GM21381 (cell line): ENCODE measurements around the gene CKB.

Experiments used
- ATAC-seq: cut with Tn5 transposase; IDR thresholded peaks from one replicate; pipeline ENCODE4 v1.9.1; 2021; ENCODE audit warnings: mild to moderate bottlenecking, moderate library complexity; ENCODE audit not compliant: unreplicated experiment

The CKB gene

DNA sequence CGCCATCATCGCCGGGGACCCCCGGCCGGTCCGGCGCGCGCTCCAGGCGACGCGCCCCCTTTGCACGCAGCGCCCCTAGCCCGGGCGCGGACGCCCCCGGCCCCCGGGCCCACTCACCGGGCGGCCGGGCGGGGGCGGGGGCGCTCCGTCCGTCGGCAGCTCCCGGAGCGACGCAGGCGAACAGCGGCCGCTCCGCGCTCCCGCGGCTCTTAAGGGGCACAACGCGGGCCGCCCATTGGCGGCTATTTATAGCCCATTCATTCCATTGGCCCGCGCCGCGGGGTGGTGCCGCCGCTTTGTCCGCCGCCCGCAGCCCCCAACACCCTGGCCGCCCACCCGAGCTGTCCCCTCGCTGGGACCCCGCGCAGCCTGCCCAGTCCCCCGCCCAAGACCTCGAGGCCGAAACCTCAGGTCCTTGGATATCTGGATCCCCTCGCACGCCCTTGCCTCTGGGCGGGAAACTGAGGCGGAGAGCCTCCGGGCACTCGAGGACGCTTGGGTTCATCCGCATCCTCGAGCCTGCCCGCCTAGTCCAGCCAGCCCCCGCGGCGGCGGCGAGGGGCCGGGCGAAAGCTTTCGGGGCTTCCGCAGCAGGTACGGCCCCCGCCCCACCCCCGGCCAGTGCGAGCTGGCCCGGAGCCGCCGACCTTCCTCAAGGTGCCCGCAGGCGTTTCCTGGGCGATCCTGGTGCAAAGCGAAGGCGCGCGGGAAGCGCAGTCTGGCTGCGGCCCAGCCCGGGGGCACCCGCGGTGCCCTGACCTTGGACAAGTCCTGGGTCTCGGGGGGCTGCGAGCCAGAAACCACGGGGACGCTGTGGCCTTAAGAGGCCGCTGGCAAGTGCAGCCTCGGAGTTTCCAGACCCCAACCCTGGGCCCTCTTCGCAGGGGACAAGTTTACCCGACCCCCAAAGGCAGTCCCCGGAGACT is at the start of gene CKB:
CKB (minus strand) TSS at position 182 of the 926 bp plus-strand sequence. CDS start 337 bp downstream, outside the sequence.
- ATAC-seq: no peak

DNA sequence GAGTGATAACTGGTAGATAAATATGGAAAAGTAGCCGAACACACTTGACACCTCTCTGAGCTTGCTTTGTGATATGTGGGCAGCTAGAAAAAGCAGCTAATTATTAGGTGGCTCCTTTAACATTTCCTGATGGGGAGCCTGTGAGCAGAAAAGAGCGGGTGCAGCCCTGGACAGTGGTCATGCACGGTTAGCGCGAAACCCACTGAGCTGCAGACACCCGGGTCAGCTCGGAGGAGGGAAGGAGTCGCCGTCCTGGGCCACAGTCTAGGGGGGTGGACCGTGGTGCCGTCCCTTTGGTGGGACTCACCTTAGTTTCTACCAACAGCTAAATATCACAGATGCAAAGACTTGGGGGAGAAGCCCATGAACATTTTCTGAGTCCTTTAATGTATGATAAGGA is 46.8 kb upstream of the CKB start:
- ATAC-seq: no peak

DNA sequence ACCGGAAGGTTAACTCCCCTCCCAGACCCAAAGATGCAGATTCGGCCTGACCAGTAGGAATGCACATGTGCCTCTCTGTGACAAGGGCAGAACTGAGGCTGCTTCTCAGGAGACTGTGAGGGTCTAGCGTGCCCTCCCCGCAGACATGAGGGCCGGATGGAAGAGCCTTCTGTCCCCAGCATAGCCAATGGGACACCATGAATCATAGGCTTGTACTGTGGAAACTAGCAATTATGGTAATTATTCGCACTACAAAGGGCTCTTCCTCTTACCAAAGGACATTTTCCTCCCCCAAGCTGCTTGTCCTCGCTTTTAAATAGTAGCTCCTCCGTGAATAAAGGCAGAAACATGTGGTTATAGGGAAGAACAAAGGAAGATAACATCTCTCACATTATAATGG is 46.3 kb upstream of the CKB start:
- no peak for ATAC-seq

DNA sequence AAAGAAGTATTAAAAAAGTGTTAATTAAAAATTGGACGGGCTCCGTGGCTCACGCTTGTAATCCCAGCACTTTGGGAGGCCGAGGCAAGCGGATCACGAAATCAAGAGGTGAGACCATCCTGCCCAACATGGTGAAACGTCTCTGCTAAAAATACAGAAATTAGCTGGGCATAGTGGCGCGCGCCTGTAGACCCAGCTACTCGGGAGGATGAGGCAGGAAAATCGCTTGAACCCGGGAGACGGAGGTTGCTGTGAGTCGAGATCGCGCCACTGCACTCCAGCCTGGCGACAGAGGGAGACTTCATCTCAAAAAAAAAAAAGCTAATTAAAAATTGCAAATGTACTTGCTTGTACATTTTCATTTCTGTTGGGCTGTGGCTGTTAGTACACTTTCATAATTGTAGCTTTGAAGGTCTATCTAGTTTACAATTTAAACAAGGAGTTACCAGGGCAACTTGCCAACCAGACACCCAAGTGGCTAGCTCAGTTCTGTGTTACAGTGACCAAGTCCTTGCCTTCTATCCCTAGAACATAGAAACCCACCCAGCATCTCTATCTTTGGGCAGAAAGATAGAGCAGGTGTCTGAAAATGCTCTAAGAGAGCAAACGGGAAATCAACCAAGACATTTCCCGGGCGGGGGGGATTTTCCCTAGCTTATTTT is 41.3 kb upstream of the CKB start:
- no peak for ATAC-seq

DNA sequence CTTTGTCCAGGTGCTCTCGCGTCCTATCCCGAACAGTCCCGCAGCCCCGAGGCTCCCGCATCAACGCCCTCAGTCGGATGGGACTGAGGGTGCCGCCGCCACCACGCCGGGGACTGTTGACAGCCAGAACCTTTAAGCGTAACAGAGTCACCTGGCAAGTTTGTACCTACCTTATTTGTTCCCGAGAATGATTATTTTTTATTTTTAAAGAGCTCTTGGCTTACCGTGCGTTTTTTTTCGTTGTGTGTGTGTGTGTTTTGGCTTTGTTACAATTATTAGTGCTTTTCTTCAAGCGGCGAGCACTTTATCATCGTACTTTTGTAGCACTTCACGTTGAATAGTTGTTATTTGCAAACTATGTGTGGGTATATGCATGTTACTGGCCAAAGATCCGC is 40.6 kb upstream of the CKB start:
- no peak for ATAC-seq

DNA sequence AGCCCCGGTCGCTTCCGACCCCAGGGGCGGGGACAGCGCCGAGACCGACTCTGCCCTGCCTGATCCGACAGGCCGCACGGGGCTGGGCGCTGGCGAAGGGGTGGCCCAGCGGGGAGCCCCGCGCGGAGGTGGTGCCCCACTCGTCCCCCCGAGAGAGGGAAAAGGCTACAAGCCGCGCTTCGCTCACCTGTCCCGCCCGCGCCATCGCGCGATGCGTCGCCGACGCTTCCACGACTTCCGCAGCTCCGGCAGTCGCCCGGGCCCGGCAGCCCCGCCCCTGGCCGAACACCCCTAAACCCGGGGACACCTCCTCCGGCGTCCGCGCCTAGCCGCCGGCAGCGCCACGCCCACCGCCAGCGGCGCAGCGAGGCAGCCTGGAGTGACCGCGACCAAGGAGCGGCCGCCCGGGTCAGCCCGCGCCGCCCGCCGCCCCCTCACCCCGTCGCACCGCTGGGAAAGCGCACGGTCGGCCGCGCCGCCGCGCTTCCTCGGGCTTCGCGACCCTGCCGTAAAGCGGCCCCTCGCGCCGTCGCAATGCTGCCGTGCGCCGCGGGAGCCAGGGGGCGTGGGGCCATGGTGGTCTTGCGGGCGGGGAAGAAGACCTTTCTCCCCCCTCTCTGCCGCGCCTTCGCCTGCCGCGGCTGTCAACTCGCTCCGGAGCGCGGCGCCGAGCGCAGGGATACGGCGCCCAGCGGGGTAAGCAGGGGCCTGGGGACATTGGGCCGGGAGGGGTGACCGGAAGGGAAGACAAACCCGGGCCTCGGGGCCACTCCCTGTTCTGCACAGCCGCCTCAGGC is 40.0 kb upstream of the CKB start, which contains the start of the genes BAG5 and COA8:
BAG5 (minus strand) TSS at position 229 of the 797 bp plus-strand sequence. CDS start 1,493 bp downstream, outside the sequence.
COA8 (plus strand) TSS at position 532 of the 797 bp plus-strand sequence; CDS start at position 574, 42 bp downstream.
- ATAC-seq: peak; percentile 72

DNA sequence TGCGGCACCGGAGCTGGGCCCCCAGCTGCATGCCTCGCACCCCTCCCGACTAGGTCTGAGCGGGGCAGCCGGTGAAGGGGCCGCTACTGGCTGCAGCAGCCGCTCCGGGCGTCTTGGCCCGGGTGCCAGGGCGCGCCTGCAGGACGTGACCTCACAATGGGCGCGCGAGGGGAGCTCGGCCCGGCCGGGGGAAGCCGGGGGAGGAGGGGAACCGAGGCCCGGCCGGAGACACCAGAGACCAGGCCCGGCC is 39.5 kb upstream of the CKB start:
- peak; percentile 16 for ATAC-seq

DNA sequence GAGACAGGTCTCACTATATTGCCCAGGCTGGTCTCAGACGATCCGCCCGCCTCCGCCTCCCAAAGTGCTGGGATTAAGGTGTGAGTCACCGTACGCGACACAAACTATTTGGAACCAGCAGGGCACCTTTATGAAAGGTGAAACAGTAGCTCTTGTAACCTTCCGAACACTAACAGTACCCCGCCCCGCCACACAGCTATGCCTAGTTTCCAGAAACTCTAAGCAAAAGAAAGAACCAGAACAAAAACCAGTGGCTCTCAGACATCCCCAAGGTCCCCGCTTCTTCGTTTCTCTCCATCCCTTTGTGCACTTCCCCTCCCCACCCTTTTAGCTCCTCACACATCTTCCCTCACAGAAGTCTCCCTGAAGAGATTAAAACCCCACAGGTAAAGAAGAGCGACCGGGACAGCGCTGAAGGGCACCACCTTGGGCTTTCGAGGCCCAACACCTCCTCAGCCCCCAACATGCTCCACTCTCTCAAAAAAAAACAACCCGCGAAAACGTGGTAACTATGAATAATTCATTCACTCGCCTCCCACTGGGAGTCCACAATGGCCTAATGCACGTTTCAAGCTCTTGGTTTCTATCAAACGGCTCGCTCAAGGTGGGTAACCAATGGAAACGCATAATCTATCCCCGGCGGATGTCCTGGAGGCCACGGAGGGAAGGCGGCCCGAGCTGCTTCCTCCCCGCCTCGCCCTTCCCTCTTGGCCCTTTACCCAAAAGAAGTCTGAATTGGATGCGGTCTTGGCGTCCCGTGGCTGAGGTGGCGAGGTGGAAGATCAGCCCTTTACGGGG is 39.0 kb upstream of the CKB start:
- peak; percentile 8 for ATAC-seq

DNA sequence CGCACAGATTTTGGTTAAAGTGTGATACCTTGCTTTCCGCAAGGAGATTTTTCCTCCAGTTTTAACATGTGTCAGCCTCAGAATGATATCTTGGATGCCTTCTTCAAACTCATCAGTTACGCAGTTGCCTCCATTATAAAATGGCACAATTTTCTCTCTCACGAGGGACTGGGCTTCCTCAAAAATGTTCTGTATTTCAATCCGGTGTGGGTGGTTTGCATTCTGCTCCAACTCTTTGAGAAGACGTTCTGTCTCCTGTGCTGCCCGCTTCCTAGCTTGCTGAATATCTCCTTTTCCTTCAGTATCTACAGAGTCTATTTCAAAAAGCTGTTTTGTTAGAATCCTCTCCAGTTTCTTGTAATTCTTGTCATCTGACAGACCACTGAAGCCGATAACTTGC is 38.1 kb upstream of the CKB start:
- ATAC-seq: no peak

DNA sequence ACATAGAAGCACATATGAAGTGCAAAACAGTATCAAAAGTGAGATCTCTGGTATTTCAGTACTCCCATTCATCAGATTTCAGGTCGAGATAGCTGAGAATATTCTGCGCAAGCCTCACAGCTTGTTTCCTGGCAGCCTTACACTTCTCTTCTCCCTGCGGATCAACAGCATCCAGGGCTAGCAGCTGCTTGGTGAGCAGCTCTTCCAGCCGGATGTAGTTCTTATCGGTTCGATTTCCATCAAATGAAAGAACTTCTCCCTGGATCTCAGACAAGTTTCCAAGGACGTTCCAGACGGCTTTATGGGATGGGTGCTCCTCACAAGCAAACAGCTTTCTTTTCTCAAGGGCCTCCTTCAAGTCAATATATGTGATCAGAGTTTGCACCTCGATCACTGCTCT is 37.1 kb upstream of the CKB start:
- ATAC-seq: no peak

DNA sequence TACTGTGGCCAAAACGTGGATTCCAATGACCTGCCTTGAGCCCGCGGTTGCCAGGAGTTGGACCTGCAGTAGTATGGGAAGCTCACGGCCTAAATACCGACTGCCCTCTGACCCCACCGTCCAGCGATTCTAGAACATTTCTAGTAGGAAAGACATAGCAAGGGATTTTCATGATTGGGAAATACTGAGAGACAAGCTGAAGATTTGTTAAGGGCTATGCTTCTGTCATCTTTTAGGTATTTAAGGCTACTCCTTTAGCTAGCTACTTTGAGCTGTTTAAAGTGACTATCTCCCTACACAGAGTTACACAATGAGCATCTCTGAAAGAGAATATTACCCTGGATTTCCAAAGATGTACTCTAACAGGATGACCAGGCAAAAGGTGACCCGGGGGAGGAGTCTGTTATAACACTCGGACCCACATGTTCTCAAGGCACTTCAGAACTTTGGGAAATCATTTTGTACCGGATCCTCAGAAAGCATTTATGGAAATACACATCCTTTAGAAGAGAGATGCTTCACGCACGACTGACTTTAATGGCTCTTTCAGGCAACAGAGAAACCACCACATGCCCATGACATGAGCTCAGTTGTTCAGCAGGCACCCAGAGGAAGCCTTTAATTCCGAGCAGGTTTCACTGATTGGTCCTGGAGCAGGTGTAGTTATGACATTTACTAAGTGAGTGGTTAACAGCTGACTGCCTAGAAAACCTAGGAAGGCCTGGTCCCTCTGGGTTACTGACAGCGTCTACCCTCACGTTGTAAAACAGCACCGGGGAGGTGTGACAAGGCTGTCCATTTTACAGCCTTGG is 35.6 kb upstream of the CKB start:
- no peak for ATAC-seq

DNA sequence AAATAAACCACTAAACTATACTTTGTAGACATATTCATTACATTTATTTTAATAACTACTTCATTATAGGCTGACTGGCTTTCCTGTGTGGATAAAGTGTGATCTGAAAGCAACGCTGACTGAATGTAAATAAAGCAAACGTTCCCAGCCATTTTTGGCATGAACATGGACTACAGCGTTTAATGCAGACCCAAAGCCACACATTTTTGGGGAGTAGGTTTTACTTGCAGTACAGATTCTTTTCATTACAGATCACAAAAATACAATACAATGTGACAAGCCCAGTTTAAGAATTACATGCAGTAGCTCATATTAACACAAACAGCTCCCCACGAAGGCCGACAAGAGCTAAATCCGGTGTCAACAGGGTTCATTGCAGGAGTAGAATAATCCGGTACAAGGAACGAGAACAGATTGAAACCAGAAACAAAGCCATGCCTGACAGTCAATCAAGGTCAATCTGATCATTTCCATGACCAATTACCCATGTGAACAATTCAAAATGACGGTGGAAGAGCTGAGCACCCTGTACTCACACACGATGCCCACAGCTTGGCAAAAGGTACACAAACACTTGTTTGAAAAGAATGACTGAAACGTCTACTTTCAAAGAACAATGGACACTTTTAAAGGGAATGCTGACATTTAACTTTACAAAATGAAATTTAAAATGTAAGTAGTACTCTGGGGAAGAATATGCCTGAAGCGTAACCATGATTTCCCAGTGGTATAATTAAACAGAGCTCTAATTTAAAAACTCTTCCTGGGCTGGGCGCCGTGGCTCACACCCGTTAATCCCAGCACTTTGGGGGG is 34.5 kb upstream of the CKB start:
- ATAC-seq: no peak

DNA sequence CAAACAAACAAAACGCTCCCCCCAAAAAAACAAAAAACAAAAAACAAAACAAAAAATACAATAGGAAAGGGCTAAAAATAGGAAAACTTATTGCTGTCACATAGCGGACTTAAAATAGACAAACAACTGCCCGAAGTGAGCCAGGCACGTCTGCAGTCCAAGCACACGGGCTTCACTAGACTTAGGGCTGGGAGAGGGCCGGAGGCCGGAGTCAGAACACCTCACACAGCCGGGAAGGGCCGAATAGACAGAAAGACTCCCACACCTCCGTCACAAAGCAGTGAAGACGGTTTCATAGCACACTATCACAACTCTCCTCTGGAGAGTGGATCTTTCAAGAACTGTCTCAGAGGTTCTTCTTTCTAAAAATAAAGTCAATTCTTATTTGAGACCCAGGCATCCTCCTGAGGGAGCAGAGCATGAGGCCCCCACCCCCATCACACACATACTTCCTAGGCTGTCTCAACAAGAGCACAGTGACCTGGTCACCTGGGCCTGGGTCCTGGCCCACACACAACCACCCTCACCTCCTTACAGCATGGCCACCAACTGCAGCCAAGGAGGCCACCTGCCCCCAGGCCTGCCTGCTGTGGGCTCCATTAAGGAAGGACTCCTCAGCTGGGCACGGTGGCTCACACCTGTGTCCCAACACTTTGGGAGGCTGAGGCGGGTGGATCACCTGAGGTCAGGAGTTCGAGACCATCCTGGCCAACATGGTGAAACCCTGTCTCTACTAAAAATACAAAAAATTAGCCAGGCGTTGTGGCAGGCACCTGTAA is 33.1 kb upstream of the CKB start:
- no peak for ATAC-seq

DNA sequence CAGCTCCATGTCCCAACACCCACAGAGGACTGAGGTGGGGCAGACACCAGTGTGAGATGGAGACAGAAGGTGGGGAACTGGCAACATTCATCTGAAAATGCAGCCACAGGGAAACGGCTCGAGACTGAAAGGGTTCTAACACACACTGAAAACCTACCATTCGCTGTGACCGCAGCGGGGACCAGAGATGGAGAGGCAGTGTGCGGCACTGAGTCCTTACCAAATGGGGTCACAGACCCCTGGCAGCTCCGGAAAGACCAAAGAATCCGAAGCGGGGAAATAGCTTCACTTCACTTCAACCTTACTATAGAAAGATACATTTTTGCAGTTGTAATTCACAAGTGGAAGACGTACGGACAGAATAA is 30.2 kb upstream of the CKB start:
- ATAC-seq: no peak

DNA sequence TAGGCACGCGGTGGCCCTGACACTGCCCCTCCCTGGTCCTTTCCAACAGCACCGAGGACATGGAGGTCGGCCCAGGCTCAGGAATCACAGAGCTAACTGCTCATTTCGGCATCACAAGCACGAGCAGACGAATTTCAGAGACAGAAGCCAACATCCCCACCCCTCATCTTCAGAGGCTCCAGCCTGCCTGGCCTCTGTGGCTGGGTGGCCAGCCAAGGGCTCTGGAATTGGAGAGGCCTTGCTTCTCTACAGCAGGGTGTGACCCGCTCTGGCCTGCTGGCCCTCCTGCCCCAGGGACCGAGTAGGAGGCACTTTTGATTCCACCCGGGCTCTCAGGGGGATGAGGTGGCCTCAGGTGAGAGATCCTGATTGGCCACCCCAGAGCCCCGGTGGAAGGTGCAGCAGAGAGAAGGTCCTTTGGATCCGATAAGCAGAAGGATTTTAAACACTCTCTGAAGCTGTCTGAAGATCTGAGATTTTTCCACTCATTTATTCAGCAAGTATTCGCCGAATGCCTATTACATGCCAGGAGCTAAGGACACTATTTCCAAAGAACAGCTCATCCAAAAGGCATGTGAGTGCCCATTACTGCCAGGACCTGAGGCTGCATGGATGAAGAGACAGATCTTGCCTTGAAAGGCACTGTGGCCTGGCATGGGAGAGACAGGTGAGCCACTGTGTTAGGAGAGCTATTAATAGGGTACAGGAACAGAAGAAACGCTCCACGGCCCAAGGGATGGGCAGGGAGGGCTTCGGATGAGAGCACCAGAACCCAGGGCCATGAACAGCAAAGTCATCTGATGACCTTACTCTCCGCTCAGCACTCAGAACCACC is 29.6 kb upstream of the CKB start:
- ATAC-seq: no peak

DNA sequence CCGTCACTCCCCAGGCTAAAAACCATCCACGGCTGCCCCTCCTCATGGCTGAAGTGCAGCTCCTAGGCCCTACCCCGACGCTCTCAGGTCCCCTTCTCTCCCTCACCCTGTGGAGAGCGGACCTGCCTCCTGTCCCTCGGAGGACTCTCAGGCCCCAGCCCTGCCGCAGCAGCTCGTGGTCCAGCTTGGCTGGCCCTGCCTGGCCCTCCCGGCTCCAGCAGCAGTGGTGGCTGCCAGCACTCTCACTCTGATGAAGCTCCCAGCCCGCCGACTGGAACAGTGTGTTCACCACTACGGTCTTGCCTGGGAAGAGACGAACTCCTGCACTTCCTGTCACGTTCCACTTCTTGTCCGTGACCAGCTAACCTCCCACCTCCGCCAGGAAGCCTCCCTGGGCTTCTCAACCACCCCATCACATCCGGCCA is 28.7 kb upstream of the CKB start:
- no peak for ATAC-seq
